Smooth muscle cell (in vitro differentiated cells): Measurements from ENCODE around the gene MMS22L. TPM values are rescaled to one million over a fixed set of nuclear protein-coding genes. Genes with fewer than 3 reads are reported as not detected.
A peak's percentile ranks its signal among the peaks of the same experiment; 100 is the strongest.

Experiments
- DNase-seq: peaks from one replicate; lab custom pipeline; 2025; ENCODE audit not compliant: unreplicated experiment; lab: John Stamatoyannopoulos, UW
- H2AFZ ChIP-seq: fragments of 200-600 bp; sonication (generic); 2 replicates; pipeline ENCODE4 v1.6.0; 2016; ENCODE audit warnings: antibody characterized with exemption, low read depth, mild to moderate bottlenecking
- H3F3A ChIP-seq: fragments of 200-600 bp; sonication (generic); 2 replicates; pipeline ENCODE4 v1.6.0; 2017; ENCODE audit warnings: antibody characterized with exemption, low read depth
- H3K27ac ChIP-seq: fragments of 200-600 bp; sonication (generic); 2 replicates; pipeline ENCODE4 v1.5.1; 2016; ENCODE audit warnings: low read depth, mild to moderate bottlenecking
- H3K27me3 ChIP-seq: fragments of 200-600 bp; sonication (generic); 2 replicates; pipeline ENCODE4 v1.6.1; 2016; ENCODE audit warnings: low read depth, mild to moderate bottlenecking
- H3K36me3 ChIP-seq: fragments of 200-600 bp; sonication (generic); 2 replicates; pipeline ENCODE4 v1.5.1; 2016; ENCODE audit warnings: low read depth
- H3K4me1 ChIP-seq: fragments of 200-600 bp; sonication (generic); 2 replicates; pipeline ENCODE4 v1.5.1; 2016; ENCODE audit warnings: low read depth
- H3K4me2 ChIP-seq: fragments of 200-600 bp; sonication (generic); 2 replicates; pipeline ENCODE4 v1.6.0; 2016; ENCODE audit warnings: mild to moderate bottlenecking
- H3K4me3 ChIP-seq: fragments of 200-600 bp; sonication (generic); 2 replicates; pipeline ENCODE4 v1.5.1; 2016; ENCODE audit warnings: mild to moderate bottlenecking
- H3K79me2 ChIP-seq: fragments of 200-600 bp; sonication (generic); 2 replicates; pipeline ENCODE4 v1.6.0; 2016; ENCODE audit warnings: low read depth, mild to moderate bottlenecking
- H3K9ac ChIP-seq: fragments of 200-600 bp; sonication (generic); 2 replicates; pipeline ENCODE4 v1.6.0; 2016; ENCODE audit warnings: low read depth
- H3K9me3 ChIP-seq: fragments of 200-600 bp; sonication (generic); replicated peaks from 2 replicates; pipeline ENCODE4 v1.5.1; 2016; ENCODE audit warnings: low read depth
- H4K20me1 ChIP-seq: fragments of 200-600 bp; sonication (generic); 2 replicates; pipeline ENCODE4 v1.6.0; 2016; ENCODE audit warnings: low read depth
- WGBS: methylation state at CpG from one replicate; pipeline ENCODE4 v1.1.7; 2016; ENCODE audit warnings: low lambda C conversion rate; 5-methylcytosine and 5-hydroxymethylcytosine counted together
- polyA plus RNA-seq: library from polyadenylated mRNA; unstranded; fragments of >200 nt; fragmentation: Nextera tagmentation; extraction: Ambion mirVana; gene quantifications from 2 replicates; pipeline ENCODE4 v1.2.1, GENCODE V29; 2016
- total RNA-seq: library from RNA; depleted of rRNA; stranded (reverse); fragments of >200 nt; gene quantifications from 2 replicates; pipeline ENCODE4 v1.2.3, GENCODE V29; 2014
- TF ChIP-seq, protein P1 (sequence below): fragments of 200-600 bp; sonication (generic); IDR thresholded peaks from 2 replicates; pipeline ENCODE4 v1.5.1; 2017; ENCODE audit warnings: borderline replicate concordance, mild to moderate bottlenecking, antibody characterized with exemption; ENCODE audit not compliant: insufficient read depth, poor library complexity, severe bottlenecking

Gene MMS22L, protein sequence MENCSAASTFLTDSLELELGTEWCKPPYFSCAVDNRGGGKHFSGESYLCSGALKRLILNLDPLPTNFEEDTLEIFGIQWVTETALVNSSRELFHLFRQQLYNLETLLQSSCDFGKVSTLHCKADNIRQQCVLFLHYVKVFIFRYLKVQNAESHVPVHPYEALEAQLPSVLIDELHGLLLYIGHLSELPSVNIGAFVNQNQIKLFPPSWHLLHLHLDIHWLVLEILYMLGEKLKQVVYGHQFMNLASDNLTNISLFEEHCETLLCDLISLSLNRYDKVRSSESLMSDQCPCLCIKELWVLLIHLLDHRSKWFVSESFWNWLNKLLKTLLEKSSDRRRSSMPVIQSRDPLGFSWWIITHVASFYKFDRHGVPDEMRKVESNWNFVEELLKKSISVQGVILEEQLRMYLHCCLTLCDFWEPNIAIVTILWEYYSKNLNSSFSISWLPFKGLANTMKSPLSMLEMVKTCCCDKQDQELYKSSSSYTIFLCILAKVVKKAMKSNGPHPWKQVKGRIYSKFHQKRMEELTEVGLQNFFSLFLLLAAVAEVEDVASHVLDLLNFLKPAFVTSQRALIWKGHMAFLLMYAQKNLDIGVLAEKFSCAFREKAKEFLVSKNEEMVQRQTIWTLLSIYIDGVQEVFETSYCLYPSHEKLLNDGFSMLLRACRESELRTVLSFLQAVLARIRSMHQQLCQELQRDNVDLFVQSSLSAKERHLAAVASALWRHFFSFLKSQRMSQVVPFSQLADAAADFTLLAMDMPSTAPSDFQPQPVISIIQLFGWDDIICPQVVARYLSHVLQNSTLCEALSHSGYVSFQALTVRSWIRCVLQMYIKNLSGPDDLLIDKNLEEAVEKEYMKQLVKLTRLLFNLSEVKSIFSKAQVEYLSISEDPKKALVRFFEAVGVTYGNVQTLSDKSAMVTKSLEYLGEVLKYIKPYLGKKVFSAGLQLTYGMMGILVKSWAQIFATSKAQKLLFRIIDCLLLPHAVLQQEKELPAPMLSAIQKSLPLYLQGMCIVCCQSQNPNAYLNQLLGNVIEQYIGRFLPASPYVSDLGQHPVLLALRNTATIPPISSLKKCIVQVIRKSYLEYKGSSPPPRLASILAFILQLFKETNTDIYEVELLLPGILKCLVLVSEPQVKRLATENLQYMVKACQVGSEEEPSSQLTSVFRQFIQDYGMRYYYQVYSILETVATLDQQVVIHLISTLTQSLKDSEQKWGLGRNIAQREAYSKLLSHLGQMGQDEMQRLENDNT
- total RNA-seq (27.4 and 47.1 TPM in 2 replicates), polyA plus RNA-seq (2.8 and 5.0 TPM in 2 replicates)

DNA sequence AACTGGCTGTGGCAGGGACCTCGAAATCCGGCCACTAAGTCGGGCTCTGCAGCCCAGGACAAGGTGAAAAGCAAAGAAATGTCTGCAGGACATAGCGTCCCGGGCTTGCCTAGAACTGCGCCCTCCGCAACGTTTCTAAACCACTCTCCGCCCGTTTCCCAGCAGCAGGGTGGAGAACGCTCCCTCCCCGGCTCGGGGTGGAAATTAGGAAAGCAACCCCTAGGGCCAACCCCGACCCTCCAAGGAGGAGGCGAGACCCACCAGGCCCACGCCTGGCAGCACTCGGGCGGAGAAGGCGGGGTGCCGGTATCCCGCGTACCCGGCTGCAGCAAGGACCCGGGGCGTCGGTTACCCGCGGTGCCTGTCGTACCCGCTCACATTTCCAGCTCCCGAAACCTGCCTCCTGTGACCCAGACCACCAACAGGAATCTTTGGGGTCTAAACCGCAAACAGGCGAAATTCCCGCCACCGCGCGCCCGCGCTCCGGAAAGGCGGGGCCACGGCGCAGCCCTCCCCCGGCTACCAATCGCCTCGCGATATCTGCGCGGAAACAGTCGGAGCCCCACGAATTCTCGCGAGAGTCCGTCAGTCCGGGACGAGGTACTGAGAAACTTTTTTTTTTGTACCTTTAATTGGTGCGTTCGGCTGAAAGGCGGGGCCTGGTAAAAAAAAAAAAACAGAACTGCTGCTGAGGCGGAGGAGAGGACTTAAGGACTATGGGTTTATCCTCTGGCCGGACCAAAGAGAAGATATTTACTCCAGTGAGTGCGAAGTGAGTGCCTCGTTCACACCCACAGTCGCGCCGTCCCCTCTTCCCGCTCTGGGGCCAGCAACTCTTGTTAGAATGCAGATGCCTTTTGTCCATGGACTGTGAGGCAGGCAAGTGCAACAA, at the start of gene MMS22L:
Gene MMS22L, minus strand, starts transcription at position 491 of the 892 bp plus-strand sequence. CDS start 739 bp downstream, outside the sequence.
- Histone ChIP-seq H3K27me3 (no peaks in the 10 kb centered on the region), H3K4me2 (peak within 1 kb of the TSS; percentile 93), H2AFZ (peak within 1 kb of the TSS; percentile 100), H3K27ac (peak within 1 kb of the TSS; percentile 14), H3K79me2 (no peaks in the 10 kb centered on the region), H3F3A (no peaks in the 10 kb centered on the region), H3K36me3 (no peaks in the 10 kb centered on the region), H3K4me3 (peak within 1 kb of the TSS; percentile 82), H4K20me1 (no peaks in the 10 kb centered on the region), H3K9ac (peak within 1 kb of the TSS; percentile 84), H3K9me3 (no peaks in the 10 kb centered on the region), H3K4me1 (peaks cover 21% of the 10 kb centered on the region)
- DNase-seq = peak; percentile 59
- under 1% methylated on average over 67 of the region's 67 CpGs for WGBS
- TF ChIP-seq, protein P1, sequence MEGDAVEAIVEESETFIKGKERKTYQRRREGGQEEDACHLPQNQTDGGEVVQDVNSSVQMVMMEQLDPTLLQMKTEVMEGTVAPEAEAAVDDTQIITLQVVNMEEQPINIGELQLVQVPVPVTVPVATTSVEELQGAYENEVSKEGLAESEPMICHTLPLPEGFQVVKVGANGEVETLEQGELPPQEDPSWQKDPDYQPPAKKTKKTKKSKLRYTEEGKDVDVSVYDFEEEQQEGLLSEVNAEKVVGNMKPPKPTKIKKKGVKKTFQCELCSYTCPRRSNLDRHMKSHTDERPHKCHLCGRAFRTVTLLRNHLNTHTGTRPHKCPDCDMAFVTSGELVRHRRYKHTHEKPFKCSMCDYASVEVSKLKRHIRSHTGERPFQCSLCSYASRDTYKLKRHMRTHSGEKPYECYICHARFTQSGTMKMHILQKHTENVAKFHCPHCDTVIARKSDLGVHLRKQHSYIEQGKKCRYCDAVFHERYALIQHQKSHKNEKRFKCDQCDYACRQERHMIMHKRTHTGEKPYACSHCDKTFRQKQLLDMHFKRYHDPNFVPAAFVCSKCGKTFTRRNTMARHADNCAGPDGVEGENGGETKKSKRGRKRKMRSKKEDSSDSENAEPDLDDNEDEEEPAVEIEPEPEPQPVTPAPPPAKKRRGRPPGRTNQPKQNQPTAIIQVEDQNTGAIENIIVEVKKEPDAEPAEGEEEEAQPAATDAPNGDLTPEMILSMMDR = no peak

- Histone ChIP-seq H3K27ac (no peak overlapping the region), H3K4me2 (no peak overlapping the region), H3K36me3 (no peaks in the 10 kb centered on the region), H3K9me3 (no peaks in the 10 kb centered on the region), H3K4me1 (peaks cover 5% of the 10 kb centered on the region), H3K4me3 (no peak overlapping the region), H4K20me1 (no peaks in the 10 kb centered on the region), H2AFZ (no peak overlapping the region), H3K27me3 (no peaks in the 10 kb centered on the region), H3F3A (no peaks in the 10 kb centered on the region), H3K9ac (no peak overlapping the region), H3K79me2 (no peaks in the 10 kb centered on the region)
- 81% methylated on average over 1 of the region's 1 CpG for WGBS
- TF ChIP-seq, protein P1 = no peak
- no peak for DNase-seq
Measured at GRCh38 chr6:97322811-97323210, 39.8 kb upstream of the MMS22L start.

DNA sequence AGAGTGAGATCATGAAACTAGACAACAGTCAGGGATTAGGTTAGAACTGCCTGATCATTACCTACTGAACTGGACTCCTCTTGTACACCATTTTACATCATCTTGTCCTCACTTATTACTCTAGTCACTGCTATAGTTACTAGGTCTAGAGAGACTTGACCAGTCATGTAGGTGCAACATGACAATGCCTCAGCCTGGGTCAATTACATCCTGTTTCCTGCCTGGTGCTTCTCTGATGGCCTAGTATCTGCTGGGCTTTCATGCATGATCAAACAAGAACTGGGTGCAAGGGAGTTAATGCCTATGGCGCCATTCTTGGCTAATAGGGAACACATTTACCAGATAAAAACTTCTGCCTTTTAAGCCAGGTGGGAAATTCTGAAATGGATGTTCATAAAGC, 39.2 kb upstream of the MMS22L start:
- 88% methylated on average over 1 of the region's 1 CpG for WGBS
- Histone ChIP-seq H3K4me2 (no peak overlapping the region), H3K9ac (no peak overlapping the region), H3K9me3 (no peaks in the 10 kb centered on the region), H4K20me1 (no peaks in the 10 kb centered on the region), H2AFZ (no peak overlapping the region), H3F3A (no peaks in the 10 kb centered on the region), H3K36me3 (no peaks in the 10 kb centered on the region), H3K4me3 (no peak overlapping the region), H3K79me2 (no peaks in the 10 kb centered on the region), H3K4me1 (peaks cover 7% of the 10 kb centered on the region), H3K27me3 (no peaks in the 10 kb centered on the region), H3K27ac (no peak overlapping the region)
- TF ChIP-seq, protein P1 = no peak
- no peak for DNase-seq
